NT2/D1 (cell line): ENCODE data around the gene SGK1.
"Not testable (repeated sequence)": the region's sequence is repeated elsewhere in the genome, so short reads cannot be mapped to it uniquely, and the experiment has no call there.

ENCODE experiments used
- DNase-seq: peaks from one replicate; pipeline ENCODE4 v3.0.0-alpha.2; 2011; ENCODE audit warnings: low read depth, low spot score
- H3K27me3 ChIP-seq: 2 replicates; pipeline ENCODE4 v1.6.0; 2011; ENCODE audit warnings: mild to moderate bottlenecking; ENCODE audit not compliant: insufficient read length, insufficient read depth
- H3K36me3 ChIP-seq: 2 replicates; pipeline ENCODE4 v1.6.1; 2011; ENCODE audit warnings: mild to moderate bottlenecking, low read length, mixed read lengths; ENCODE audit not compliant: insufficient read depth, insufficient read length
- H3K4me1 ChIP-seq: 2 replicates; pipeline ENCODE4 v1.5.1; 2011; ENCODE audit not compliant: insufficient read depth, insufficient read length
- H3K4me3 ChIP-seq: 2 replicates; pipeline ENCODE4 v1.5.1; 2011; ENCODE audit warnings: low read depth; ENCODE audit not compliant: insufficient read length
- H3K9ac ChIP-seq: 2 replicates; pipeline ENCODE4 v1.6.0; 2011; ENCODE audit warnings: low read depth; ENCODE audit not compliant: insufficient read length
- H3K9me3 ChIP-seq: 2 replicates; pipeline ENCODE4 v1.5.1; 2011; ENCODE audit warnings: mild to moderate bottlenecking, low read length; ENCODE audit not compliant: insufficient read depth
- SUZ12 ChIP-seq: IDR thresholded peaks from 2 replicates; pipeline ENCODE4 v1.6.1; 2011; ENCODE audit not compliant: insufficient read length, insufficient read depth; ENCODE audit errors: extremely low read depth
- YY1 ChIP-seq: IDR thresholded peaks from 2 replicates; pipeline ENCODE4 v1.6.1; 2011; ENCODE audit not compliant: insufficient read length, insufficient read depth
- ZNF274 ChIP-seq: IDR thresholded peaks from 2 replicates; pipeline ENCODE4 v1.6.1; 2011; ENCODE audit warnings: mild to moderate bottlenecking, low read depth, low read length

The SGK1 gene

DNA sequence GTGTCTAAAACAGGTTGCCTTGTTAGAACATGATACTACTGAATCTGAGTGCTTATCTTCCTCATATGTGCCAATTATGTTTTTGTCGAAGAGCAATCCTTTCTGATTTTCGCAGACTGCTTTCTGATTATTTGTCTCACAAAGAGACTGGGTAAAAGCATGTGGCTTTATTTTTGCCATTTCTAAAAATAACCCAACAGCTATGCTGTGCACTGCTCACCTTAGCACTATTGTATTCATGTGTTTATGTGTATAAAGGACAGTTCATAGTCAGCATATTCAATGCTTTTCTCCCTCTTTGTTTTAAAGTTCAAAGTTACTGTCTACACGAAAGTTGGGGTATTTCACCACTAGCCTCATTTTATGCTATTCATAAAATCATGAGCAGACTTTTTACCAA lies 127.0 kb downstream of the SGK1 start:
- H3K27me3 ChIP-seq = no peaks in the 10 kb centered on the region
- DNase-seq = no peak

DNA sequence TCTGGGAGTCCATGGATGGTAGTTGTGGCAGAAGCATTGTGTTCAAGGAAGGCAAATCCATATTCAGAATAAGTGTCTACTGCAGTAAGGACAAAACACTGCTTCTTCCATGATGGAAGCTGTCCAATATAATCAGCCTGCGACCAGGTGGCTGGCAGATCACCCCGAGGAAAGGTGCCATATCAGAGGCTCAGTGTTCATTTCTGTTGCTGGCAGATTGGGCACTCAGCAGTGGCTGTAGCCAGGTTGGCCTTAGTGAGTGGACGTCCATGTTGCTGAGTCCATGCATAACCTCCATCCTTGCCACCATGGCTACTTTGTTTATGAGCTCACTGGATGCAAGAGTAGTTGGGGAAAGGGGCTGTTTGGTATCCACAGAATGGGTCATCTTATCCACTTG lies 130.2 kb downstream of the SGK1 start:
- H3K4me3 ChIP-seq = no peak overlapping the region
- H3K27me3 ChIP-seq = no peaks in the 10 kb centered on the region
- no peaks in the 10 kb centered on the region for H3K4me1 ChIP-seq
- no peak for DNase-seq
- TF ChIP-seq SUZ12 = no peak
- TF ChIP-seq ZNF274 = no peak
- TF ChIP-seq YY1 = no peak
- H3K36me3 ChIP-seq = no peaks in the 10 kb centered on the region
- H3K9me3 ChIP-seq = no peaks in the 10 kb centered on the region
- no peak overlapping the region for H3K9ac ChIP-seq

More for the DNA sequence above, 127.0 kb downstream of the SGK1 start:
- Histone ChIP-seq H3K9me3 (no peaks in the 10 kb centered on the region), H3K4me1 (no peaks in the 10 kb centered on the region), H3K9ac (no peak overlapping the region), H3K4me3 (no peak overlapping the region), H3K36me3 (no peaks in the 10 kb centered on the region)
- TF ChIP-seq SUZ12 (no peak), YY1 (no peak), ZNF274 (no peak)

DNA sequence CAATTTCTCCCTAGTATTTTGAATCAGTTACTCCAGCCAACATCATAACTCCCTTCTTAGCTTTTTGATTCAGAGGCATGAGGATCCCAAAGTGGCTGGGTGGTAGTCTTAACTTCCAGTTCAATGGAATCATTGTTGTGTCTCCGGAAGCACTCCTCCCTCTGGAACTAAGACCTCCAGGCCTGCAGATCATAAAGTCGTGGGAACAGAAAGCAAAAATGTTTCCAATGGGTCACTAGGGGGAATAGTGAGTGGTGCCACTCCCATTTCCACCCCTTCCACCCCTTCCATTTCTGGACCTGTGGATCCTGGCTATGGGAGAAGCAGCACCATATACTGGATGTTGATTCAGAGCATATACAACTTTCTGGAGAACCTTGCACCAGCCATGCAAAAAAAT lies 130.8 kb downstream of the SGK1 start:
- H3K4me1 ChIP-seq = no peaks in the 10 kb centered on the region
- H3K36me3 ChIP-seq = no peaks in the 10 kb centered on the region
- no peak overlapping the region for H3K9ac ChIP-seq
- no peak overlapping the region for H3K4me3 ChIP-seq
- TF ChIP-seq ZNF274 = no peak
- TF ChIP-seq YY1 = no peak
- no peak for TF ChIP-seq SUZ12
- no peaks in the 10 kb centered on the region for H3K27me3 ChIP-seq
- DNase-seq = no peak
- H3K9me3 ChIP-seq = no peaks in the 10 kb centered on the region

DNA sequence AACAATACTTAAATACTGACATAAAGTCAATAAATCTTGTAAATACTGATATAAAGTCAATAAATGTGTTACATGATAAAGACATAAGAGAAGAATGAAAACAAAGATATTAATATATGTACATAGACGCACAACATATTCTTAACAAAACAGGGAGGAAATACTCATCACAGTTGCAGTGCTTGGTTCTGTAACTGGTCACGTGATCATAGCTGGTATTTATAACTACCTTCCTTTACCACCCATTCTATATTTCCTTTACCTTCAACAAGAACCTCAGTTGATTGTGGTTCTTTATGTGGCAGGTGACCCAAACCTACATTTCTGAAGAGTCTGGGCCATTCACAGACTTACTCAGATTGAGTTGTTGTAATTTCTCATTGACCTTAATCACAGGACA lies 131.6 kb downstream of the SGK1 start:
- no peak for DNase-seq
- Histone ChIP-seq H3K4me3 (no peak overlapping the region), H3K4me1 (no peaks in the 10 kb centered on the region), H3K9me3 (no peaks in the 10 kb centered on the region), H3K27me3 (no peaks in the 10 kb centered on the region), H3K36me3 (no peaks in the 10 kb centered on the region), H3K9ac (no peak overlapping the region)
- TF ChIP-seq ZNF274 = no peak
- no peak for TF ChIP-seq SUZ12

DNA sequence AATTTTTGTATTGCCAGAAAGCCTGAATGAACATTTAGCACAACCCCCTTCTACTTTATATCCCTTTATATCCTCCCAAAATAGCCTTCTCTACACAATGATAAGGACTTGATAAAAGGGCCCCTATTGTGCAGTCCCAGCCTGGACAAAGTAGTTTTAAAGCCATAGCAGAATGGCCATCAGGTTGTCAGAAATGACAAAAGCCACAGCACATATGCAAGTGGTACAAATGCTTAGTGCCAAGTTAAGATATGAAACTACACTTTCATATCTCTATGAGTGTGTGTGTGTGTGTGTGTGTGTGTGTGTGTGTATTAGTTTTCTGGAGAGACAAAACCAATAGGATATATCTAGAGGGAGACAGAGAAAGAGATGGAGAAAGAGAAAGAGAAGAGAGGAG lies 132.6 kb downstream of the SGK1 start:
- Histone ChIP-seq H3K27me3 (no peaks in the 10 kb centered on the region), H3K4me1 (no peaks in the 10 kb centered on the region), H3K4me3 (no peak overlapping the region), H3K9ac (no peak overlapping the region), H3K36me3 (no peaks in the 10 kb centered on the region), H3K9me3 (no peaks in the 10 kb centered on the region)
- TF ChIP-seq SUZ12 = no peak
- no peak for TF ChIP-seq ZNF274
- TF ChIP-seq YY1 = no peak
- no peak for DNase-seq

DNA sequence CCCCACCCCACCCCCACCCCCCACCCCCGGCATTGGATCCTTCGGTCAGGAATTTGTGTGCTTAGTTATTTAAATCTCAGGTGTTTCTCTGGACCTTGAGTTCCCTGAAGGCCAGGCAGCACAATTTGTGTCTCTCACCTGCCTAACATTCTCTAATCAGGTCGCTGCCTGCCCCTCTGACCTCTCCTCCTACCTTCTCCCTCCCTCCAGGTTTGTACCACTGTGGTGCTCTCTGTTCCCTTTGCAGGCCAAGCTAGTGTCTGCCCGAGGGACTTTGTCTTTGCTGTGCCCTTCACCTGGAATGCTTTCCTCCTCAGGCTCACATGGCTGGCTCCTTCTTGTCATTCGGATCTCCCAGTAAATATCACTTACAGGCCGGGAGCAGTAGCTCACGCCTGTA lies 134.1 kb downstream of the SGK1 start:
- H3K36me3 ChIP-seq = no peaks in the 10 kb centered on the region
- TF ChIP-seq SUZ12 (no peak), YY1 (no peak), ZNF274 (no peak)
- no peaks in the 10 kb centered on the region for H3K27me3 ChIP-seq
- H3K4me3 ChIP-seq = no peak overlapping the region
- H3K9me3 ChIP-seq = no peaks in the 10 kb centered on the region
- H3K9ac ChIP-seq = no peak overlapping the region
- no peaks in the 10 kb centered on the region for H3K4me1 ChIP-seq
- DNase-seq = no peak

DNA sequence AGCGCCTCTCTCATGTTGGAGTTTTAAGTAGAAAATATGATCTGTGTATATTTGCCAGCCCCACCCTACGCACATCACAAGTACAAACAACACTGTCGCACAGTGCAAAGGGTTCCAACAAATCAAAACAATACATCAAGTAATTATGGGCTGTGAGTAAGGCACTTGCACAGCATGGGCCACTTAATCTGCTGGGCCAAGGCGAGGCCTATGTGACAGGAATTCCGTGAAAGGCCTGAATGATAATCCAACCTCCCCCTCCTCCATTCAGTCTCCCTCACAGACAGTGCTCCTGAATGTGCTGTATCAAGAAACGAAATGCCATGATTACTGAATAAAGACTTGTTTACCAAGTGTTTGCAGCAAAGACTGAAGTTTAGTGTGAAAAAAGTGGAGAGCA lies 135.4 kb downstream of the SGK1 start:
- H3K4me1 ChIP-seq = no peaks in the 10 kb centered on the region
- no peak overlapping the region for H3K9ac ChIP-seq
- H3K36me3 ChIP-seq = no peaks in the 10 kb centered on the region
- H3K4me3 ChIP-seq = no peak overlapping the region
- H3K27me3 ChIP-seq = peaks cover 7% of the 10 kb centered on the region
- no peak for DNase-seq
- no peak for TF ChIP-seq SUZ12
- TF ChIP-seq ZNF274 = no peak
- no peak for TF ChIP-seq YY1
- H3K9me3 ChIP-seq = no peaks in the 10 kb centered on the region

DNA sequence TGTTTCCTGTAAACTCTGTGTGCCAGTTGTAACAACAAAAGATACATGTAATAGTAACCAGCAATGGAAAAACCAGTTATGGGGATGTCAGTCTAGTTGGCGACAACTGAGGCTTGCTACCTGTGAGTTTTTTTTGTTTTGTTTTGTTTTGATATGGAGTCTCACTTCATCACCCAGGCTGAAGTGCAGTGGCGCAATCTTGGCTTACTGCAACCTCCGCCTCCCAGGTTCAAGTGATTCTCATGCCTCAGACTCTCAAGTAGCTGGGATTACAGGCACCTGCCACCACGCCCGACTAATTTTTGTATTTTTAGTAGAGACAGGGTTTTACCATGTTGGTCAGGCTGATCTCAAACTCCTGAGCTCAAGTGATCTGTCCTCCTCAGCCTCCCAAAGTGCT lies 136.2 kb downstream of the SGK1 start:
- H3K4me1 ChIP-seq, H3K36me3 ChIP-seq, DNase-seq, H3K9ac ChIP-seq, H3K4me3 ChIP-seq, H3K9me3 ChIP-seq: not testable (repeated sequence)
- peaks cover 13% of the 10 kb centered on the region for H3K27me3 ChIP-seq

DNA sequence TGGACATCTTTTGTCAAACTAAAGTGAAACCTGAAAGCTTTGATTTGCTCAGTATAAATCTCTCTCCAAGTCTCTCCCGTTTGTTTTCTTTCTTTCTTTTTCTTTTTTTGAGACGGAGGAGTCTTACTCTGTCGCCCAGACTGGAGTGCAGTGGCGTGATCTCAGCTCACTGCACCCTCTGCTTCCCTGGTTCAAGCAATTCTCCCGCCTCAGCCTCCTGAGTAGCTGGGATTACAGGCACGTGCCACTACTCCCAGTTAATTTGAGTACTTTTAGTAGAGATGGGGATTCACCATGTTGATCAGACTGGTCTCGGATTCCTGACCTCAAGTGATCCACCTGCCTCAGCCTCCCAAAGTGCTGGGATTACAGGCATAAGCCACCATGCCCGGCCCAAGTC lies 136.7 kb downstream of the SGK1 start:
- H3K27me3 ChIP-seq = peaks cover 18% of the 10 kb centered on the region
- not testable (repeated sequence) for H3K36me3 ChIP-seq, H3K4me3 ChIP-seq, DNase-seq, H3K4me1 ChIP-seq, H3K9me3 ChIP-seq, H3K9ac ChIP-seq

DNA sequence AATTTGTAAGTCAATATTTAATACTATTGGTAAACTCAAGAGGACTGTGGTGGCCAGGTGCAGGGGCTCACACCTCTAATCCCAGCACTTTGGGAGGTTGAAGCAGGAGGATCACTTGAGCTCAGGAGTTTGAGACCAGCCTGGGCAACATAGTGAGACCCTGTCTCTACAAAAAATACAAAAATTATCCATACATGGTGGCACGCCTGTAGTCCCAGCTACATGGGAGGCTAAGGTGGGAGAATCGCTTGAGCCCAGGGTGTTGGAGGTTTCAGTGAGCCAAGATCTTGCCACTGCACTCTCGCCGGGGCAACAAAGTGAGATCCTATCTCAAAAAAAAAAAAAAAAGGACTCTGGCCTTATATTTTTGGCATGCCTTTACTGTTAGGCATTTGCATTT lies 137.4 kb downstream of the SGK1 start:
- not testable (repeated sequence) for H3K9me3 ChIP-seq, H3K36me3 ChIP-seq, H3K4me1 ChIP-seq, H3K9ac ChIP-seq, H3K4me3 ChIP-seq, DNase-seq
- peaks cover 18% of the 10 kb centered on the region for H3K27me3 ChIP-seq
